Measurements from ENCODE around the gene ABHD12.

The ABHD12 gene

DNA sequence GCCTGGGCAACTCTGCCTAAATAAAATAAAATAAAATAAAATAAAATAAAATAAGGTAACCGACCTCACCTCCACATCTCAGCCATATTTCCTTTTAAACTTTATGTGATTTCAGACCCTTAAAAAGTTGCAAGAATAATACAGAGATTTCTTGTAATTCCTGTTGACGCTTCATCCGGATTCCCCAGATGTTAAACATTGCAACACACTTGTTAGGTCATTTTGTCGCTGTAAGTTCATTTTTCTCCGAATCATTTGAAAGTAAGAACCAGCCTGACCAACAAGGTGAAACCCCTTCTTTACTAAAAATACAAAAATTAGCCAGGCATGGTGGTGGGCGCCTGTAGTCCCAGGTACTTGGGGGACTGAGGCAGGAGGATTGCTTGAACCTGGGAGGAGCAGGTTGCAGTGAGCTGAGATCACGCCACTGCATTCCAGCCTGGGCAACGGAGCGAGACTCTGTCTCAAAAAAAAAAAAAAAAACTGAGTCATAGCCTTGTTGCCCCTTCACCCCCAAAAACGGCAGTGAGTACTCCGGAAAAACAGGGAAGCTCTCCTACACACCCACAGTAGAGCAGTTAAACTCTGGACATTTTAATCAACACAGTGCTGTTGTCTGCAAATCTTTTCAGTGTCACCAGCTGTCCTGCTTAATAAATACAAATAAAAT lies 136.9 kb downstream of the ABHD12 start:
- DNase-seq, result no peak

DNA sequence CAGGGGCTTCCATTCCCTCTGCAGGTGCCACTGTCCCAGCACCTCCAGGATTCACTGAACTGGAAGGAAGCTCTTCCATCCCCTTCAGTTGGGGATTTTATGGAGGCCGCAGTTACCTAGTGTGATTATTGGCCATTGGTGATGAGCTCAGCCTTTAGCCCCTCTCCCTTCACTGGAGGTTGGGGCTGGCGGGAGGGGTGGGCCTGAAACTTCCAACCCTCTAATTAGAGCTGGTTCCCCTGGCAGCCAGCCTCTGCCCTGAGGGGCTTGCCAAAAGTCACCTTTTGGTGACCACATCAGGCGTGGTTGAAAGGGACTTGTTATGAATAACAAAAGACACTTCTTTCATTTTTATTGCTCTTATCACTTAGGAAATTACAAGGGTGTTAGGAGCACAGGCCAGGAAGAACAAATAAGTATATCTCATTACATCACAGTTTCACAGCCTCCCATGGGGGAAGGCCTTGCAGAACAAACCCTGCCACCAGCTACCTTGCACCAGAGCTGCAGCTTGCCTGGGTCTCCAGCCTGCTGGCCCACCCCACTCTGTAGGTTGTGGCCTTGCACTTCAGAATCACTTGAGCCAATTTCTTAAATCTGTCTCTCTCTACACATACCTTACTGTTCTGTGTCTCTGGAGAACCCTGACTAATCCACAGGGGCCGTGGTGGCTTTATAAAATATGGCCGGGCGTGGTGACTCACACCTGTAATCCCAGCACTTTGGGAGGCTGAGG lies 137.8 kb downstream of the ABHD12 start:
- DNase-seq, result no peak

DNA sequence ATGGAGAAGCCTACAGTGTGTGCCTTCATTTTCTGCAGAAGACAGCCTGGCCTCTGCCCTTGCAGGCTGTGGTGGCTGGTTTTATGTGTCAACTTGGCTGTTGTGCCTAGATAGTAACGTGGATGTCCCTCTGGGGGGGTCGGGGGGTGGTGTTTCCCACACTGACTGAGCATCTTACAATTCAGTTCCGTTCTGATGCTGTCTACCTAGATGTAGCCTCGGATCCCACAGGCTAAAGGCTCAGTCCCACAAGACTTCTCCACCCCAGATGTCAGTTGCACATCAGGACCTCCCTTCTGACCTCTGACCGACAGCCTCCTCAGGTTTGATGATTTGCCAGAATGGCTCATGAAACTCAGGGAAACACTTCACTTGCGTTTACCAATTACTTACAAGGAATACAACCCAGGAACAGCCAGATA lies 138.4 kb downstream of the ABHD12 start:
- no peak for DNase-seq

DNA sequence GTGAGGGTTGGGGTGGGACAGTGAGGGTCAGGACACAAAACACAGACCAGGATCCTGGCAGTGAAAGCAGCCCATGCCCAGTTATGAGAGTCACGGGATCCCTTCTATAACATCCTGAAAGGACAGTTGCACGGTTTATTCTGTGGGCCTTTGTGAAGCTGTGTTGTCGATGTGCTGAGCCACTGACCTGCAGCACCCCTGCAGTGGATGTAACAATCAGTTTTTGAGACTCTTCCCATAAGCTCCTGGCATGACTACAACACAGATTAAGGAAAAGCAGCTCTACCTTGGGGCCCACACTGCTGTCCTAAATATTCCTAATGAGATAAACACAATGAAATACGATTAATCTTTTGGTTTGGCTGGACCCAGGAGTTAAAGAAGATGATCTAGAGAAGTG lies 139.1 kb downstream of the ABHD12 start:
- no peak for DNase-seq

DNA sequence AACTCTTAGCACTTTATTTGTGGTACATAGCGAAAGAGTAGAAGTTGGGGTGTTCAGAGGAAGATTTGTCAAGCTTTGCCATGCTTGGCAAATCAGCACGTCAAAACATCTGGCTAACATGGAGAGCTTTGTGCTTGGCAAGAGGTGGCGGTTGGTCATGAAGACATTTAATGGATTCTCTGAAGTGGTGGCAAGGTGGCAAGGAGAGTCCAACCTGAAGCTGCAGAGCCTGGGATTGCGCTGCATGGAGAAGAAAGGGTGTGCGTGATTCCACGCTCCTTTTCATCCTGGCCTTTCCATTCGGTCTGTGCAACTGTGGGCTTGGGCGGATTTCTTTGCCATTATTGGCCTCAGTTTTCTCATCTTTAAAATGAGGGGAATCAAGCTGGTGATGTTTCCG lies 139.6 kb downstream of the ABHD12 start:
- DNase-seq, result no peak

DNA sequence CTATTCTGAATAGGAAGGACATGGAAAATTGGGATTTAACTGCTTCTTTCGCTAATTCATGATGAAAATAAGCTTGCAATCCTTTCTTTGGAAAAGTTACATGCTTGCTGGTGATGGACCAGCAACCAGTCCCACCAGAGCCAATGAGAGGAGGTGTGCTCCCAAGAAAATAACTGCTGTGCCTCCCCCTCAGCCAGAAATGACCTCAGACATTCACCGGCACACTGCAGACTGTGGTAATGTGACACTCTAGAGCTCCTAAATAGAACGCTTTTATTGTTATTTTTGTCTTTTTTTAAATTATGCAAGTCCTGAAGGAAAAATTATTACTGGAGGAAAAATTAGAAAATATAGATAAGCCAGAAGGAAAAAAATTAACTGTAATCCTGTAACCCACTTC lies 140.1 kb downstream of the ABHD12 start:
- DNase-seq, result no peak

All from CD4-positive, alpha-beta T cell treated with Interleukin-12 subunit alpha and Interleukin-12 subunit beta, for 1 hour (primary cell).